GM18498 (cell line): ENCODE results near the gene HSPD1.
"Not testable (repeated sequence)": the region's sequence is repeated elsewhere in the genome, so short reads cannot be mapped to it uniquely, and the experiment has no call there.

ENCODE experiments used
- ATAC-seq: cut with Tn5 transposase; IDR thresholded peaks from one replicate; pipeline ENCODE4 v1.9.1; 2021; ENCODE audit warnings: mild to moderate bottlenecking, moderate library complexity; ENCODE audit not compliant: unreplicated experiment

HSPD1 gene

GRCh38 chr2:197498235-197498936 is 1.3 kb downstream of the HSPD1 start:
- no peak for ATAC-seq

DNA sequence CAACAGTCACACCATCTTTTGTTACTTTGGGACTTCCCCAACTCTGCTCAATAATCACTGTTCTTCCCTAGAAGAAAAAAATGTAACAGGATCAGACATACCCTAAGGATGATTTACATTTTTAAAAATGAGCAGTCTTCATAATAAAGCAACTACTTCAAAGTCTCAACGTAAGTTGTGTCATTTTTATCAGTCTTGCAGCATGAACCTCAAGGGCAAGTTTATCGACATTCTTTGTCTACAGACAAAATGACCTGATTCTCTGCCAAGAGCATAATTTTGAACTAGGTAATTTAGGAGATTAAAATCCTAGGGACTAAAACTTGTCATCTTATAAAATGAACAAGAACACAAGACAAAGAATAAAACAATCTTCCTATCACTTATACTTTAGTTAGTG is 2.3 kb downstream of the HSPD1 start:
- ATAC-seq = no peak

DNA sequence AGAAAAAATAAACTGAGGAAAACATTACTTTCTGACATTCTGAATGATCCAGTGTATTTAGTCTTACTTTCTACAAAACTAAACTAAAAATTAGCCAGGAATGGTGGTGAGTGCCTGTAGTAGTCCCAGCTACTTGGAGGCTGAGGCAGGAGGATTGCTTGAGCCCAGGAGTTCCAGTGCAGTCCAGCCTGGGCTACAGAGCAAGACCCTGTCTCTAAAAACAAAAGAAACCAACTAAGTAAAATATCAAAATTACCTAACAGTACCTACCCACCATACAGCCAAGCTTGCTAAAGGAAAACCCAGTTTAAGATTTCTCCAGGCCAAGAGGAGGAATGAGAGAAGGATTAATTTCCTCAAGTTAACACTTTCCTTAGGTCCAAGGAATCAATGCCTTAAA is 2.9 kb downstream of the HSPD1 start:
- no peak for ATAC-seq

DNA sequence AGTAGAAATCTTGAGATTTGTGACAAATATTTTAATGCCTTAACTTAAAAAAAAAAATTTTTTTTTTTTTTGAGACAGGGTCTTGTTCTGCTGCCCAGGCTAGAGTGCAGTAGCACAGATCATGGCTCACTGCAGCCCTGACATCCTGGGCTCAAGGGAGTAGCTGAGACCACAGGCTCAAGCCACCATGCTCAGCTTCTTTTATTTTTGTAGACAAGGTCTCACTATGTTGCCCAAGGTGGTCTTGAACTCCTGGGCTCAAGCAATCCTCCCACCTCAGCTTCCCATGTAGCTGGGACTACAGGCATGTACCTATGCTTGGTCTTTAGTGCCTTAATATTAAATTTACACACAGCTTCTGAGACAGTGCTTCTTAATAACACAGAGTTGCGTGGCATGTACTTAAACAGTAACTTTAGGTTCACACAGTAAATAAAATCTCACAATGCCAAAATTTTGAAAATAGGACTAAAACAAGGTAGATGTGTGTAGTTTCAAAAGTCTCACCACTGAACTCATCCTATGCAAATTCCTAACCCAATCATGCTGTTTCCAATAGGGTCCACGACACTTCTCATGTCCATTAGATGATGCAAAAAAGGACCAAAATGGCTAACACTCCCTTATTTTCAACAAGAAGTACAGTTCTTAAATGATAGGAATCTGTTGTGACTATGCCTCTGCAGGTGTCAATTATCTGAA is 4.1 kb downstream of the HSPD1 start:
- ATAC-seq = no peak

GRCh38 chr2:197487385-197487784 is 12.3 kb downstream of the HSPD1 start:
- no peak for ATAC-seq

- no peak for ATAC-seq
These were observed 13.5 kb downstream of the HSPD1 start for GRCh38 chr2:197486175-197486574.

- not testable (repeated sequence) for ATAC-seq
These were observed 15.4 kb downstream of the HSPD1 start for GRCh38 chr2:197484248-197484647.

DNA sequence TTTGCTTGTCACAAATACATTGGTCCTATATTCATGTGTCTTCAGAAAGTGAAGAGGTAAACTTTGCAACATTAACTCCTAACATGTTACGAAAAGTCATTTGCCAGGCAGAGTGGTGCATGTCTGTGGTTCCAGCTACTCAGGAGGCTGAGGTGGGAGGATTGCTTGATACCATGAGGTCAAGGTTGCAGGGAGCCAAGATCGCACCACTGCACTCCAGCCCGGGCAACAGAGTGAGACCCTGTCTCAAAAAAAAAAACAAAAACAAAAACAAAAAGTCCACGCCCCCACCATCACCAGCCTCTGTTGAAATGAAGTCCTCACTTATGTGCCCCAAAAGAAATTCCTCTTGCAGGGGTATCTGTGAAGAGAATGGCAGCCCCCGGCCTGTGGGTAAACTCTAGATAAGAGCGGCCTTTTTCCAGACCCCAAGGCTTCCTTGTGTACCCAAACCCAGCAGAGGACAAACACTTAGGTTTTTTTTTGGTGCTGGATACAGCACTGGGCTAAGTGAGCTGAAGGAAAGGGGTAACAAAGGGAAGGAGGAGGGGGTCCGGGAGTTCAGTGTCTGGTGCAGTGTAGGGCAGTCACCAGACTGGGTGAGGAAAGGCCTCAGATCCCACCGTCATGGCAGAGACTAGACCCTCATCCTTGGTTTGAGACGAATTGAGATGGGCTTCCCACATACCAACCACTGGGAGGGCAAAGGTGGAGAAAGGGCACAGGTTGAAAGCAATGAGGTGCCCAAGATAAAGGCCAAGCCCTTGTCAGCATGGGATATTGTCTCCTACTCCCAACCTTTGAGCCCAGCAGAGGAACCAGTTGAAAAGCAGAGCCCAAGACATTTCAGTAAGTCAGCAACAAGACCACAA is 19.2 kb downstream of the HSPD1 start:
- no peak for ATAC-seq

- ATAC-seq = no peak
These were observed 21.8 kb downstream of the HSPD1 start for GRCh38 chr2:197477797-197478196.

- no peak for ATAC-seq
These were observed 27.5 kb downstream of the HSPD1 start for GRCh38 chr2:197472166-197472565.

GRCh38 chr2:197464175-197464574 is 35.5 kb downstream of the HSPD1 start:
- no peak for ATAC-seq

DNA sequence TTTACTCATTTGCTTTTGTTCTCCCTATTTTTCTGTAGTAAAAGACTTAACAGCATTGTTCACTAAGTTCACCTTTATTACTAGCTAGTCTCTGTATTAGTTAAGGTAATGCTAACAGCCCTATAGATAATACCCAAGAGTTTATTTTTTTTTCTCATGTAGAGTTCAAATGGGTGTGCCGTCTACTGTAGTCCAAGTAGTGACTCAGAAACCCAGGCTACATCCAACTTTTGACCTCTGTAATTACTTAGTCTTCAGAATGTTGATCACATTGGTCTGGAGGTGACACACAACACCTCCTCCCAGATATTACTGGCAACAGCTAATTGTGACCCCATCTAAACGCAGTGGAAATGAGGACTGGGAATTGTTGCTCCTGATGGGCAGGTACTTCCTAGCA is 38.6 kb downstream of the HSPD1 start:
- ATAC-seq = no peak

DNA sequence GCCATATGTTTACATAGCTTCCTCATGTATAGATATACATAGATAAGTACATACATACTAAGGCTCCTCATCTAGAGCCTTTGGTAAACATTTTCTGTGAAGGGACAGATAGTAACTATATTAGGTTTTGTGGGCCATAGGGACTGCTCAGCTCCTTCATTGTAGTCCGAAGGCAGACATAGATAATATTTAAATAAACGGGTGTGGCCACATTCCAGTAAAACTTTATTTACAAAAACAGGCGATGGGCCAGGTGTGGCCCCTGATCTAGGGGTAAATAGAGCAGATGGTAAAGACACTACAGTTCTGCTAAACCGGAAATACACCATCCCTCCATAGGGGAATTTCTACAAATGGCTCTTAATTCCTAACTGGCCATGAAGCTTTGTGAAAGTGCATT is 39.0 kb downstream of the HSPD1 start:
- ATAC-seq = no peak

DNA sequence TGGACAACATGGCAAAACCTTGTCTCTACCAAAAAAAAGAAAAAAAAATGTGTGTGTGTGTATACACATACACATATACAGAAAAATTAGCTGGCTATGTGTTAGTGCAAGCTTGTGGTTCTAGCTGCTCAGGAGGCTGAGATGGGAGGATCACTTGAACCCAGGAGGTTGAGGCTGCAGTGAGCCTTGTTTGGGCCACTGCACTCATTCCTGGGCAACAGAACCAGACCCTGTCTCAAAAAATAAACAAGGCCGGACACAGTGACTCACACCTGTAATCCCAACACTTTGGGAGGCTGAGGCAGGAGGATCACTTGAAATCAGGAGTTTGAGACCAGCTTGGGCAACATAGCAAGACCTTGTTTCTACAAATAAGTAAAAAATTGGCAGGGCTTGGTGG is 44.2 kb downstream of the HSPD1 start:
- no peak for ATAC-seq

GRCh38 chr2:197454923-197455322 is 44.7 kb downstream of the HSPD1 start:
- no peak for ATAC-seq

- ATAC-seq = peak; percentile 38
These were observed 45.7 kb downstream of the HSPD1 start for GRCh38 chr2:197453914-197454398.

GRCh38 chr2:197453123-197453913 is 46.3 kb downstream of the HSPD1 start, which contains the start of gene COQ10B:
Gene COQ10B (plus strand): TSS chr2:197453552. CDS start chr2:197453561, 9 bp downstream.
- ATAC-seq = peak; percentile 95

- ATAC-seq = no peak
These were observed 46.9 kb downstream of the HSPD1 start for GRCh38 chr2:197452754-197453122.

DNA sequence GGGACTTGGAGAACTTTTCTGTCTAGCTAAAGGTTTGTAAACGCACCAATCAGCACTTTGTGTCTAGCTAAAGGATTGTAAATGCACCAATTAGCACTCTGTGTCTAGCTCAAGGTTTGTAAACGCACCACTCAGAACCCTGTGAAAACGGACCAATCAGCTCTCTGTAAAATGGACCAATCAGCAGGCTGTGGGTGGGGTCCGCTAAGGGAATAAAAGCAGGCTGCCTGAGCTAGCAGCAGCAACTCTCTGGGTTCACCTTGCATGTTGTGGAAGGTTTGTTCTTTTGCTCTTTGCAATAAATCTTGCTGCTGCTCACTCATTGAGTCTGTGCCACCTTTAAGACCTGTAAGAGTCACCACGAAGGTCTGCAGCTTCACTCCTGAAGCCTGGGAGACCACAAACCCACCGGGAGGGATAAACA is 48.7 kb downstream of the HSPD1 start:
- ATAC-seq = not testable (repeated sequence)

DNA sequence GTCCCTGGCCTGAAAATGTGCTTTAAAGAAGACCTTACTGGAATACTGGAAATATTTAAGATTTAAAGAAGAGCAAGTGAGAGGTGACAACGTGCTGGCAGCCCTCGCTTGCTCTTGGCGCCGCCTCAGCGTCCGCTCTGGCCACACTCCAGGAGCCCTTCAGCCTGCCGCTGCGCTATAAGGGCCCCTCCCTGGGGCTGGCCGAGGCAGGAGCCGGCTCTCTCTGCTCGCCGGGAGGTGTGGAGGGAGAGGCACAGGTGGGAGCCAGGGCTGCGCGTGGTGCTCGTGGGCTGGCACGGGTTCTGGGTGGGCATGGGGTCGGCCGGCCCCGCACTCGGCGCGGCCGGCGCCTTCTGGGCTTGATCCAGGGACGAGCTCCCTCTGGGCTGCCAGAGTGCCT is 49.2 kb downstream of the HSPD1 start:
- no peak for ATAC-seq

- no peak for ATAC-seq
These were observed 52.8 kb downstream of the HSPD1 start for GRCh38 chr2:197446844-197447243.
